ENCODE data around the gene MYOM3. TPM values are rescaled to one million over a fixed set of nuclear protein-coding genes. Genes with fewer than 3 reads are reported as not detected.
A peak's percentile ranks its signal among the peaks of the same experiment; 100 is the strongest.
"Not testable (repeated sequence)": the region's sequence is repeated elsewhere in the genome, so short reads cannot be mapped to it uniquely, and the experiment has no call there.

The MYOM3 gene
- total and polyA plus RNA-seq, 4 donors, result 0.11 to 0.98 (median 0.31) TPM

GRCh38 chr1:24030976-24031516 lies 80.9 kb downstream of the MYOM3 start:
- 97% methylated on average over 3 of the region's 7 CpGs for WGBS (ENCODE audit: insufficient coverage)
- not testable (repeated sequence) for H3K27ac ChIP-seq (ENCODE audit: low read depth, low read length); H3K4me3 ChIP-seq (ENCODE audit: low read depth, low read length); H3K4me1 ChIP-seq (ENCODE audit: control insufficient read depth, insufficient read depth, low read length); DNase-seq (ENCODE audit: low read depth in 4 of 6, low spot score in 6 of 6); H3K36me3 ChIP-seq (ENCODE audit: control insufficient read depth, insufficient read depth, low read length); H3K9me3 ChIP-seq (ENCODE audit: control insufficient read depth, insufficient read depth, low read length); H3K27me3 ChIP-seq (ENCODE audit: control insufficient read depth, insufficient read depth, low read length)

- WGBS (ENCODE audit: insufficient coverage), result no CpG with 5 or more reads among the region's 4 CpGs
- H3K36me3 ChIP-seq (ENCODE audit: control insufficient read depth, insufficient read depth, low read length), result no peaks in the 10 kb centered on the region
- H3K27ac ChIP-seq (ENCODE audit: low read depth, low read length), result no peak overlapping the region
- no peak overlapping the region for H3K4me3 ChIP-seq (ENCODE audit: low read depth, low read length)
- H3K9me3 ChIP-seq (ENCODE audit: control insufficient read depth, insufficient read depth, low read length), result no peaks in the 10 kb centered on the region
- no peaks in the 10 kb centered on the region for H3K27me3 ChIP-seq (ENCODE audit: control insufficient read depth, insufficient read depth, low read length)
- DNase-seq (ENCODE audit: low read depth in 4 of 6, low spot score in 6 of 6), result peak in 2 of 6 donors; percentile 68
- no peaks in the 10 kb centered on the region for H3K4me1 ChIP-seq (ENCODE audit: control insufficient read depth, insufficient read depth, low read length)
Observed at GRCh38 chr1:24027838-24028468, 84.0 kb downstream of the MYOM3 start.

- no peak overlapping the region for H3K27ac ChIP-seq (ENCODE audit: low read depth, low read length)
- DNase-seq (ENCODE audit: low read depth in 4 of 6, low spot score in 6 of 6), result no peak
Observed at GRCh38 chr1:24022581-24023361, 89.2 kb downstream of the MYOM3 start.

GRCh38 chr1:24021403-24022266 lies 90.3 kb downstream of the MYOM3 start:
- WGBS (ENCODE audit: insufficient coverage), result 92% methylated on average over 5 of the region's 7 CpGs
- Histone ChIP-seq H3K9me3 (ENCODE audit: control insufficient read depth, insufficient read depth, low read length) (no peaks in the 10 kb centered on the region), H3K27ac (ENCODE audit: low read depth, low read length) (peak overlapping the region; percentile 89), H3K27me3 (ENCODE audit: control insufficient read depth, insufficient read depth, low read length) (peaks cover 3% of the 10 kb centered on the region), H3K4me1 (ENCODE audit: control insufficient read depth, insufficient read depth, low read length) (peaks cover 23% of the 10 kb centered on the region), H3K4me3 (ENCODE audit: low read depth, low read length) (no peak overlapping the region), H3K36me3 (ENCODE audit: control insufficient read depth, insufficient read depth, low read length) (no peaks in the 10 kb centered on the region)
- no peak for DNase-seq (ENCODE audit: low read depth in 4 of 6, low spot score in 6 of 6)

More at GRCh38 chr1:24022581-24023361, 89.2 kb downstream of the MYOM3 start:
- peaks cover 3% of the 10 kb centered on the region for H3K27me3 ChIP-seq (ENCODE audit: control insufficient read depth, insufficient read depth, low read length)
- H3K4me3 ChIP-seq (ENCODE audit: low read depth, low read length), result no peak overlapping the region
- H3K4me1 ChIP-seq (ENCODE audit: control insufficient read depth, insufficient read depth, low read length), result peaks cover 23% of the 10 kb centered on the region
- no peaks in the 10 kb centered on the region for H3K9me3 ChIP-seq (ENCODE audit: control insufficient read depth, insufficient read depth, low read length)
- WGBS (ENCODE audit: insufficient coverage), result 69% methylated on average over 3 of the region's 4 CpGs
- H3K36me3 ChIP-seq (ENCODE audit: control insufficient read depth, insufficient read depth, low read length), result no peaks in the 10 kb centered on the region

GRCh38 chr1:24020470-24020869 lies 91.5 kb downstream of the MYOM3 start:
- Histone ChIP-seq H3K27ac (ENCODE audit: low read depth, low read length) (peak overlapping the region; percentile 89), H3K36me3 (ENCODE audit: control insufficient read depth, insufficient read depth, low read length) (no peaks in the 10 kb centered on the region), H3K4me3 (ENCODE audit: low read depth, low read length) (no peak overlapping the region), H3K27me3 (ENCODE audit: control insufficient read depth, insufficient read depth, low read length) (peaks cover 3% of the 10 kb centered on the region), H3K9me3 (ENCODE audit: control insufficient read depth, insufficient read depth, low read length) (no peaks in the 10 kb centered on the region), H3K4me1 (ENCODE audit: control insufficient read depth, insufficient read depth, low read length) (peaks cover 23% of the 10 kb centered on the region)
- DNase-seq (ENCODE audit: low read depth in 4 of 6, low spot score in 6 of 6), result no peak
- 88% methylated on average over 2 of the region's 3 CpGs for WGBS (ENCODE audit: insufficient coverage)

- peak in 1 of 6 donors; percentile 71 for DNase-seq (ENCODE audit: low read depth in 4 of 6, low spot score in 6 of 6)
- H3K4me3 ChIP-seq (ENCODE audit: low read depth, low read length), result no peak overlapping the region
- H3K36me3 ChIP-seq (ENCODE audit: control insufficient read depth, insufficient read depth, low read length), result no peaks in the 10 kb centered on the region
- H3K4me1 ChIP-seq (ENCODE audit: control insufficient read depth, insufficient read depth, low read length), result peaks cover 23% of the 10 kb centered on the region
- H3K9me3 ChIP-seq (ENCODE audit: control insufficient read depth, insufficient read depth, low read length), result no peaks in the 10 kb centered on the region
- peaks cover 3% of the 10 kb centered on the region for H3K27me3 ChIP-seq (ENCODE audit: control insufficient read depth, insufficient read depth, low read length)
- 85% methylated on average over 3 of the region's 5 CpGs for WGBS (ENCODE audit: insufficient coverage)
- H3K27ac ChIP-seq (ENCODE audit: low read depth, low read length), result peak overlapping the region; percentile 89
Observed at GRCh38 chr1:24020025-24020424, 91.9 kb downstream of the MYOM3 start.

GRCh38 chr1:24018611-24019580 lies 93.0 kb downstream of the MYOM3 start:
- Histone ChIP-seq H3K4me3 (ENCODE audit: low read depth, low read length) (no peak overlapping the region), H3K27me3 (ENCODE audit: control insufficient read depth, insufficient read depth, low read length) (peaks cover 3% of the 10 kb centered on the region), H3K9me3 (ENCODE audit: control insufficient read depth, insufficient read depth, low read length) (no peaks in the 10 kb centered on the region), H3K4me1 (ENCODE audit: control insufficient read depth, insufficient read depth, low read length) (peaks cover 23% of the 10 kb centered on the region), H3K36me3 (ENCODE audit: control insufficient read depth, insufficient read depth, low read length) (no peaks in the 10 kb centered on the region), H3K27ac (ENCODE audit: low read depth, low read length) (peak overlapping the region; percentile 89)
- DNase-seq (ENCODE audit: low read depth in 4 of 6, low spot score in 6 of 6), result peak; percentile 68 to 97 (median 82)
- 43% methylated on average over 11 of the region's 20 CpGs for WGBS (ENCODE audit: insufficient coverage)

- Histone ChIP-seq H3K4me3 (ENCODE audit: low read depth, low read length) (no peak overlapping the region), H3K9me3 (ENCODE audit: control insufficient read depth, insufficient read depth, low read length) (no peaks in the 10 kb centered on the region), H3K36me3 (ENCODE audit: control insufficient read depth, insufficient read depth, low read length) (no peaks in the 10 kb centered on the region), H3K4me1 (ENCODE audit: control insufficient read depth, insufficient read depth, low read length) (peaks cover 16% of the 10 kb centered on the region), H3K27ac (ENCODE audit: low read depth, low read length) (peak overlapping the region; percentile 10), H3K27me3 (ENCODE audit: control insufficient read depth, insufficient read depth, low read length) (no peaks in the 10 kb centered on the region)
- WGBS (ENCODE audit: insufficient coverage), result no CpG with 5 or more reads among the region's 6 CpGs
- peak in 2 of 6 donors; percentile 21 to 52 for DNase-seq (ENCODE audit: low read depth in 4 of 6, low spot score in 6 of 6)
Observed at GRCh38 chr1:24015221-24016210, 96.4 kb downstream of the MYOM3 start.
